ENCODE data around the gene PITX3. TPM values are rescaled to one million over a fixed set of nuclear protein-coding genes. Genes with fewer than 3 reads are reported as not detected.

The PITX3 gene
- total RNA-seq, 1 donor from 2014 or later: 2.7 TPM

DNA sequence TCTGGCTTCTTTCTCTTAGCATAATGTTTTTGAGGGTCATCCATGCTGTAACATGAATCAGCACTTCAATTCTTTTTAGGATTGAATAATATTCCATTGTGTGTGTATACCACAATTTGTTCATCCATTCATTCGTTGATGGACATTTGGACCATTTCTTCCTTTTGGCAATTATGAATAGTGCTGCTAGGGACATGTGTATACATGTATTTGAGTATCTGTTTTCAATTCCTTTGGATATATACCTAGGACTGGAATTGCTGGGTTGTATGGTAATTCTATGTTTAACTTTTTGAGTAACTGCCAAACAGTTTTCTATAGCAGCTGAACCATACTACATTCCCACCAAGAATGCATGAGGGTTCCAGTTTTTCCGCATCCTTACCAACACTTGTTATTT is 43.2 kb upstream of the PITX3 start:
- TF ChIP-seq, protein P1, sequence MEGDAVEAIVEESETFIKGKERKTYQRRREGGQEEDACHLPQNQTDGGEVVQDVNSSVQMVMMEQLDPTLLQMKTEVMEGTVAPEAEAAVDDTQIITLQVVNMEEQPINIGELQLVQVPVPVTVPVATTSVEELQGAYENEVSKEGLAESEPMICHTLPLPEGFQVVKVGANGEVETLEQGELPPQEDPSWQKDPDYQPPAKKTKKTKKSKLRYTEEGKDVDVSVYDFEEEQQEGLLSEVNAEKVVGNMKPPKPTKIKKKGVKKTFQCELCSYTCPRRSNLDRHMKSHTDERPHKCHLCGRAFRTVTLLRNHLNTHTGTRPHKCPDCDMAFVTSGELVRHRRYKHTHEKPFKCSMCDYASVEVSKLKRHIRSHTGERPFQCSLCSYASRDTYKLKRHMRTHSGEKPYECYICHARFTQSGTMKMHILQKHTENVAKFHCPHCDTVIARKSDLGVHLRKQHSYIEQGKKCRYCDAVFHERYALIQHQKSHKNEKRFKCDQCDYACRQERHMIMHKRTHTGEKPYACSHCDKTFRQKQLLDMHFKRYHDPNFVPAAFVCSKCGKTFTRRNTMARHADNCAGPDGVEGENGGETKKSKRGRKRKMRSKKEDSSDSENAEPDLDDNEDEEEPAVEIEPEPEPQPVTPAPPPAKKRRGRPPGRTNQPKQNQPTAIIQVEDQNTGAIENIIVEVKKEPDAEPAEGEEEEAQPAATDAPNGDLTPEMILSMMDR (conservative IDR thresholded peaks at IDR 0.05; ENCODE audit: low read depth, low read length): no peak
- no peak for DNase-seq (ENCODE audit: low read depth)
- H3K4me3 ChIP-seq (ENCODE audit: low read depth, low read length): no peak overlapping the region

DNA sequence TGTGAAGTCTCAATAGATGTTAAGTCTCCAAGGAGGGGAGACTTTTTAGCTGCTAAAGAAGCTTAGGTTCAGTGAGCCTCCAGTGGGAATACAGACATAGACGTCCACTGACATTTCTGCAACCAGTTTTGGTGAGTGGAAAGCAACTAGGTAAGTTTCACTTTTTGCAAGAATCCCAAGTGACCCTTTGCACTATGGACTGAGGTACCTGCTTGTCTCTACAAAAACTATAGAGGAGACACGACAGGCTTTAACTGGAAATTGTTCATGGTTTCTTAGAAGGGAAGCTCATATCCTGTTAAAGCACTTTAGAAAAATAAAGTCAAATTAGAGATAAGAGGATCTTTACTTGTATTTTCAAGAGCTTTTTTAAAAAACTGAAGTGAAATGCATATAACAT is 42.6 kb upstream of the PITX3 start:
- DNase-seq (ENCODE audit: low read depth): no peak
- H3K4me3 ChIP-seq (ENCODE audit: low read depth, low read length): no peak overlapping the region
- TF ChIP-seq, protein P1 (conservative IDR thresholded peaks at IDR 0.05; ENCODE audit: low read depth, low read length): no peak

DNA sequence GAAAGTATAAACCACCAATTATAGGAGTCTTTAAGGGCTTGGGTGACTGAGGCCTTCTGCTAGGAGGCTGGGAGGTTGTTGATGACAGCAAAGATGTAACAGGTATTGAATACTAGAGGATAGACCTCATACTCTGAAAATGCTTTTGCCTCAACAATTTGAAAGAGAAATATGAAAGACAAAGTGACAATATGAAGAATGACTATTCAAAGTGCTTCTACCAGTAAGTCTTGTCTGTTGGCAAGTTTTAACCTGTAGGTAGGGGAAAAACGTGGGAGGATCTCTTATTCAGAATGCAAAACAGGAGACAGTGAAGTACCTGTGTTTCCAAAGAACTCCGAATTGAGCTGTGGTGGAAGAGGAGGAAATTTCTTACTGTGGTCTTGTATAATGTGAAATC is 42.2 kb upstream of the PITX3 start:
- no peak overlapping the region for H3K4me3 ChIP-seq (ENCODE audit: low read depth, low read length)
- DNase-seq (ENCODE audit: low read depth): no peak
- TF ChIP-seq, protein P1 (conservative IDR thresholded peaks at IDR 0.05; ENCODE audit: low read depth, low read length): no peak

DNA sequence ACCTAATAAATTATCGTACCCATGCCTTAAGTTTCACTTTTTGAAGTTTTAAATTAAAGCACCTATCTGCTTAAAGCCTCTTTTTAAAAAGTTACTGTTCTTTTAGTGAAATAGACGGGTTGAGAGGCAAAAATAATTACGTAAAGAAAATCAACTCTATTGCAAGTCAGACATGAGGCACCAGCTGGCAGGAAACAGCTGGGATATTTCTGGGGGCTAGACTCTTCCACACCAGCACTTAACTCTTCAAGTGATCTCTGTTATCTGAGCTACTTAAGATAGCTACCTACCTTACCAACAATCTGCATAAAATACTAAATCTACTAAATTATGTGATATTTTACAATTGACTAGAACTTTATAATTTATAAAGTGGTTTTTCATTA is 39.8 kb upstream of the PITX3 start:
- H3K4me3 ChIP-seq (ENCODE audit: low read depth, low read length): no peak overlapping the region
- TF ChIP-seq, protein P1 (conservative IDR thresholded peaks at IDR 0.05; ENCODE audit: low read depth, low read length): no peak
- no peak for DNase-seq (ENCODE audit: low read depth)

DNA sequence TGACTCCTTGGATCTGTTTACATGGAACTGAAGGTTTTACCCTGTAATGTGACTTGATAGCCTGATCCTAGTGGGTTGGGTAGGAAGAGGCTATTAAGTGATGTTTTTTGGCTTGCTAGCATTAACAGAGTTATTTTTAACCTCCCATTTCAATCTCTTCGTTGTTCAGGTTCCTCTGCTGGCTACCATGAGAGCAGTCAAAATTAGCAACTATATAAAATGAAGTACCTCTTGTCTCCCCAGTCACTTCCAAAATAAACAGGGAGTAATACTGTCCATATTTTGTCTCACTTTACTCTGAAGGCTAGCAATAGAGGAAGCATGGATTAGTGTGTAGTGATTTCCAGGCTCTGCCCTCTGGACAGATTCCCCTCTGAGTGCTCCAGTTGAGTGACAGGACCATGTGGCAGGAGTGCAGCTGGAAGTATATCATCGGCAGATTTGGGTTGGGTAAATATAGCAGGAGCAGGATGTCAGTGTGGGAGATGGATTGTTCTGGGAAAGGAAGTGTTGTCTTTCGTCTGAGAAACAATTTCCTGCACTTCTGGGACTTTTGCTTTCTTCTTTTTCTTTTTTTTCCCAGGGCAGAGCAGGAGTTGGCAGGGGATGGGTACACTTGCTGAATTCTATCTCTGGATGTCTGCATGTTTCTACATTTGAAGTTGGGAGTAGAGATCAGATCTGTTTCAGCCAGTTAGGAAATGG is 39.2 kb upstream of the PITX3 start:
- H3K4me3 ChIP-seq (ENCODE audit: low read depth, low read length): no peak overlapping the region
- no peak for DNase-seq (ENCODE audit: low read depth)
- TF ChIP-seq, protein P1 (conservative IDR thresholded peaks at IDR 0.05; ENCODE audit: low read depth, low read length): no peak

DNA sequence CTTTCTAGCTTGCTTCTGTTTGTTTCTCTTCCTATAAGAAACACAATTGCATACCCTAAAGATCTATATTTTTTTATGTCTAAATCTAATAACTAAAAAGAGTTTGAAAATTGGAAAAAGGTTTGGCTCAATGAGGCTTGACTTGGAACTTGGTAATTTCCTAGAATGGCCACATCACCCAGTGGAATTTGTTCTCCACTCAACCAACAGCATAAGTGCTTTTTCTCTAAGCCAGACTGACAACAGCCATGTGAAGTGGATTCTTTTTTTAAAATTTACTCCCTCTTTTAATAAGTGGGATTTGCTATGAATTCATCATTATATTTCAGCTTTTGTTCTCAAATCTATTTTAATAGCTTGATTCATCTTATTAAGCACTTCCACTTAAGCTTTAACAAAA is 37.8 kb upstream of the PITX3 start:
- TF ChIP-seq, protein P1 (conservative IDR thresholded peaks at IDR 0.05; ENCODE audit: low read depth, low read length): no peak
- H3K4me3 ChIP-seq (ENCODE audit: low read depth, low read length): no peak overlapping the region
- DNase-seq (ENCODE audit: low read depth): no peak

DNA sequence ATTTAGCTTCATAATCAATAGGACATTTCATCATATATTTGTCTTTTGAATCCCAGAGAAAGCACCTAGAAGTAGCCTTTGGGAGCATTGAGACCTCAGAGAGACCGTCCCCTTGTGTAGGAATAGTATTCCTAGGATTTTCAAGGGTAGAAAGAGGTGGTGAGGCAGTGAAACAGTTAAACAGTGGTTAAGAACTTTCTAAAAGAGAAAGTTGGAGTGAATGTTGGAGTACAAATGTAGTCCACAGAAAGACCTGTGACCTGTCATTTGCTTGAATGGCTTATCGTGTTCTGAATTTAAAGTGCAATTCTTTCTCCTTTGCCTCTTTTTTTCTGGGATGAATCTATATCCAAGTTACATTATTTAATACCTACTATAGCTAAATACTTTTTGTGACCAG is 34.0 kb upstream of the PITX3 start:
- no peak for DNase-seq (ENCODE audit: low read depth)
- TF ChIP-seq, protein P1 (conservative IDR thresholded peaks at IDR 0.05; ENCODE audit: low read depth, low read length): no peak
- H3K4me3 ChIP-seq (ENCODE audit: low read depth, low read length): no peak overlapping the region
